SK-N-SH treated with all-trans-retinoic acid at 6 μM for 48 hours (cell line): Measurements from ENCODE around the gene CLCN1.
A peak's percentile ranks its signal among the peaks of the same experiment; 100 is the strongest.

Experiments used
- ATAC-seq: fragments of 200-7000 bp; cut with Tn5 transposase; 3 replicates; pipeline ENCODE4 v1.9.1; 2020; ENCODE audit warnings: mild to moderate bottlenecking, moderate library complexity
- ARNTL ChIP-seq: fragments of 450-650 bp; formaldehyde crosslinking; IDR thresholded peaks from 2 replicates; pipeline ENCODE4 v1.5.0; 2020; ENCODE audit warnings: low read depth, mild to moderate bottlenecking, moderate library complexity, borderline replicate concordance
- CREB5 ChIP-seq: fragments of 250-450 bp; sonication (Bioruptor Pico); IDR thresholded peaks from 2 replicates; pipeline ENCODE4 v1.5.1; 2020; ENCODE audit warnings: low read depth, mild to moderate bottlenecking, moderate library complexity
- CSDC2 ChIP-seq: fragments of 250-450 bp; sonication (Bioruptor Pico); IDR thresholded peaks from 2 replicates; pipeline ENCODE4 v1.5.0; 2020; ENCODE audit warnings: mild to moderate bottlenecking, moderate library complexity
- CSRNP3 ChIP-seq: fragments of 250-450 bp; sonication (Bioruptor Pico); IDR thresholded peaks from 2 replicates; pipeline ENCODE4 v1.5.1; 2021; ENCODE audit warnings: mild to moderate bottlenecking, moderate library complexity
- ESRRG ChIP-seq: fragments of 250-450 bp; sonication (Bioruptor Pico); IDR thresholded peaks from 2 replicates; pipeline ENCODE4 v1.6.1; 2021; ENCODE audit warnings: mild to moderate bottlenecking
- GLIS3 ChIP-seq: fragments of 250-450 bp; sonication (Bioruptor Pico); IDR thresholded peaks from 2 replicates; pipeline ENCODE4 v1.5.0; 2020; ENCODE audit warnings: mild to moderate bottlenecking, moderate library complexity
- OSR1 ChIP-seq: fragments of 250-450 bp; sonication (Bioruptor Pico); IDR thresholded peaks from 2 replicates; pipeline ENCODE4 v1.8.0; 2022; ENCODE audit warnings: moderate library complexity, mild to moderate bottlenecking, inconsistent platforms
- POU6F1 ChIP-seq: fragments of 250-450 bp; sonication (Bioruptor Pico); IDR thresholded peaks from 2 replicates; pipeline ENCODE4 v1.8.0; 2021; ENCODE audit warnings: low read depth, mild to moderate bottlenecking, moderate library complexity, borderline replicate concordance
- PPARA ChIP-seq: fragments of 250-450 bp; sonication (Bioruptor Pico); IDR thresholded peaks from 2 replicates; pipeline ENCODE4 v1.5.0; 2020; ENCODE audit warnings: mild to moderate bottlenecking, borderline replicate concordance
- RARB ChIP-seq: fragments of 250-450 bp; sonication (Bioruptor Pico); IDR thresholded peaks from 2 replicates; pipeline ENCODE4 v1.8.0; 2021; ENCODE audit warnings: mild to moderate bottlenecking, moderate library complexity
- SNAI2 ChIP-seq: fragments of 250-450 bp; sonication (Bioruptor Pico); IDR thresholded peaks from 2 replicates; pipeline ENCODE4 v1.5.0; 2020; ENCODE audit warnings: mild to moderate bottlenecking, moderate library complexity
- TCF4 ChIP-seq: fragments of 250-450 bp; sonication (Bioruptor Pico); IDR thresholded peaks from 2 replicates; pipeline ENCODE4 v1.8.0; 2021; ENCODE audit warnings: mild to moderate bottlenecking, moderate library complexity, borderline replicate concordance
- TOX ChIP-seq: fragments of 250-450 bp; sonication (Bioruptor Pico); IDR thresholded peaks from 2 replicates; pipeline ENCODE4 v1.8.0; 2021; ENCODE audit warnings: mild to moderate bottlenecking, moderate library complexity, borderline replicate concordance
- ZC3H10 ChIP-seq: fragments of 250-450 bp; sonication (Bioruptor Pico); IDR thresholded peaks from 2 replicates; pipeline ENCODE4 v1.5.1; 2021; ENCODE audit warnings: mild to moderate bottlenecking, moderate library complexity
- ZFP3 ChIP-seq: fragments of 250-450 bp; sonication (Bioruptor Pico); IDR thresholded peaks from 2 replicates; pipeline ENCODE4 v1.5.0; 2020; ENCODE audit warnings: mild to moderate bottlenecking, moderate library complexity
- ZFP30 ChIP-seq: fragments of 450-650 bp; formaldehyde crosslinking; IDR thresholded peaks from 2 replicates; pipeline ENCODE4 v1.5.0; 2022; ENCODE audit warnings: mild to moderate bottlenecking, moderate library complexity
- ZNF565 ChIP-seq: fragments of 450-650 bp; formaldehyde crosslinking; conservative IDR thresholded peaks from 2 replicates; pipeline ENCODE4 v1.5.0; 2020; ENCODE audit warnings: low read depth, mild to moderate bottlenecking, moderate library complexity
- ZNF70 ChIP-seq: fragments of 450-650 bp; formaldehyde crosslinking; IDR thresholded peaks from 2 replicates; pipeline ENCODE4 v1.5.0; 2020; ENCODE audit warnings: mild to moderate bottlenecking, moderate library complexity
- ZNF8 ChIP-seq: fragments of 450-650 bp; formaldehyde crosslinking; IDR thresholded peaks from 2 replicates; pipeline ENCODE4 v1.5.0; 2020; ENCODE audit warnings: mild to moderate bottlenecking, moderate library complexity
- TF ChIP-seq, protein P1 (sequence below): fragments of 250-450 bp; sonication (Bioruptor Pico); IDR thresholded peaks from 2 replicates; pipeline ENCODE4 v1.5.0; 2020; ENCODE audit warnings: mild to moderate bottlenecking, moderate library complexity

The CLCN1 gene

GRCh38 chr7:143279186-143280098 is 36.5 kb upstream of the CLCN1 start:
- no peak for TF ChIP-seq ZNF565 (CRISPR knock-in tag)
- peak; percentile 93 for ATAC-seq

- ATAC-seq, result peak; percentile 28; the same call in 2 of the 3 replicates
- TF ChIP-seq TOX, result no peak
- TF ChIP-seq ARNTL (CRISPR knock-in tag), result no peak
- no peak for TF ChIP-seq ESRRG
- TF ChIP-seq OSR1, result no peak
- TF ChIP-seq CSRNP3 (CRISPR knock-in tag), result no peak
- no peak for TF ChIP-seq ZFP30 (CRISPR knock-in tag)
- no peak for TF ChIP-seq SNAI2 (CRISPR knock-in tag)
- TF ChIP-seq CSDC2 (CRISPR knock-in tag), result no peak
- TF ChIP-seq ZNF8 (CRISPR knock-in tag), result no peak
- no peak for TF ChIP-seq TCF4 (CRISPR knock-in tag)
- no peak for TF ChIP-seq CREB5 (CRISPR knock-in tag)
- TF ChIP-seq ZNF70 (CRISPR knock-in tag), result no peak
Measured at GRCh38 chr7:143280160-143280559, 35.8 kb upstream of the CLCN1 start.

DNA sequence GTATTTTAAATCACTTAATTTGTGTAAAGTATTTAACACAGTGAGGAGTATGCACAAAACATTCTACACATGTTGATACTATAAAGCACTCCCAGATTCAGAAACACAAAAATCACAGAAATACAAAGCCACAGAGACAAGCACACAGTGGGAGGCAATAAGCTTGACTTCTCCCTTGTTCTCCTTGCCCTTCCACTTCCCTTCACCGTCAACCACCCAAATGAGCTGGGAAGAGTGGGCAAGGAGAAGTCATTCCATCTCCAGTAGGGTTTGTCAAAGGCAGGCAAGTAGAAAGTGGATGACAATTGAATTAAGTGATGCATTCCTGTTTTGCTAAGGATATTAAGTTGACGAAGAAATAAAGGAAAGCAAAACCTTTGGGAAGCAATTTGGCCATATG is 35.3 kb upstream of the CLCN1 start:
- no peak for ATAC-seq
- TF ChIP-seq ZFP3 (no peak), POU6F1 (CRISPR knock-in tag) (no peak), CSDC2 (CRISPR knock-in tag) (no peak), GLIS3 (CRISPR knock-in tag) (no peak), TCF4 (CRISPR knock-in tag) (no peak)
- TF ChIP-seq, protein P1, sequence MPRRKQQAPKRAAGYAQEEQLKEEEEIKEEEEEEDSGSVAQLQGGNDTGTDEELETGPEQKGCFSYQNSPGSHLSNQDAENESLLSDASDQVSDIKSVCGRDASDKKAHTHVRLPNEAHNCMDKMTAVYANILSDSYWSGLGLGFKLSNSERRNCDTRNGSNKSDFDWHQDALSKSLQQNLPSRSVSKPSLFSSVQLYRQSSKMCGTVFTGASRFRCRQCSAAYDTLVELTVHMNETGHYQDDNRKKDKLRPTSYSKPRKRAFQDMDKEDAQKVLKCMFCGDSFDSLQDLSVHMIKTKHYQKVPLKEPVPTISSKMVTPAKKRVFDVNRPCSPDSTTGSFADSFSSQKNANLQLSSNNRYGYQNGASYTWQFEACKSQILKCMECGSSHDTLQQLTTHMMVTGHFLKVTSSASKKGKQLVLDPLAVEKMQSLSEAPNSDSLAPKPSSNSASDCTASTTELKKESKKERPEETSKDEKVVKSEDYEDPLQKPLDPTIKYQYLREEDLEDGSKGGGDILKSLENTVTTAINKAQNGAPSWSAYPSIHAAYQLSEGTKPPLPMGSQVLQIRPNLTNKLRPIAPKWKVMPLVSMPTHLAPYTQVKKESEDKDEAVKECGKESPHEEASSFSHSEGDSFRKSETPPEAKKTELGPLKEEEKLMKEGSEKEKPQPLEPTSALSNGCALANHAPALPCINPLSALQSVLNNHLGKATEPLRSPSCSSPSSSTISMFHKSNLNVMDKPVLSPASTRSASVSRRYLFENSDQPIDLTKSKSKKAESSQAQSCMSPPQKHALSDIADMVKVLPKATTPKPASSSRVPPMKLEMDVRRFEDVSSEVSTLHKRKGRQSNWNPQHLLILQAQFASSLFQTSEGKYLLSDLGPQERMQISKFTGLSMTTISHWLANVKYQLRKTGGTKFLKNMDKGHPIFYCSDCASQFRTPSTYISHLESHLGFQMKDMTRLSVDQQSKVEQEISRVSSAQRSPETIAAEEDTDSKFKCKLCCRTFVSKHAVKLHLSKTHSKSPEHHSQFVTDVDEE (CRISPR knock-in tag), result no peak

DNA sequence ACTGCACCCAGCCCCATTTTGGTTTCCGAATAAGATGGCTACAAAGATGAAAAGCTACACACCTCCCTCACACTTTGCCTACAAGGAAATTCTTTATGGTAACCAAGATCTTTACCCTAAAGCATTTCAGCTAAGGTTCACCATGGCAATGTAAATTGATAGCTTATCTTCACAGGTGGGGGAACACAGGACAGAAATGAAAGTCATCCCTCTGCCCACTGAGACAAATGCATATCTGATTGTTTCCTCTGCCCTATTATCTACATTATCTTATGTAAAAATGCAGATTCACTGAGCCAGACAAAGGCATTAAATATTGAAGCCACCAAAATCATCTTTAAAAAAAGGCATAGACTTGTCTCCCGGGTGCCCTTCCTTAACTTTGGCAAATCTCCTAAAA is 34.4 kb upstream of the CLCN1 start:
- no peak for TF ChIP-seq ZFP30 (CRISPR knock-in tag)
- TF ChIP-seq PPARA (CRISPR knock-in tag), result no peak
- TF ChIP-seq CSDC2 (CRISPR knock-in tag), result no peak
- TF ChIP-seq RARB, result no peak
- TF ChIP-seq ZC3H10 (CRISPR knock-in tag), result no peak
- TF ChIP-seq CREB5 (CRISPR knock-in tag), result no peak
- TF ChIP-seq OSR1, result no peak
- no peak for TF ChIP-seq CSRNP3 (CRISPR knock-in tag)
- no peak for TF ChIP-seq ZNF8 (CRISPR knock-in tag)
- TF ChIP-seq SNAI2 (CRISPR knock-in tag), result no peak
- no peak for TF ChIP-seq POU6F1 (CRISPR knock-in tag)
- TF ChIP-seq ZNF70 (CRISPR knock-in tag), result no peak
- TF ChIP-seq, all 23 proteins: peak for 0

More for the DNA sequence above, 34.4 kb upstream of the CLCN1 start:
- no peak for ATAC-seq
